ENCODE data around the gene VWF. TPM values are rescaled to one million over a fixed set of nuclear protein-coding genes. Genes with fewer than 3 reads are reported as not detected.

VWF gene
- polyA plus RNA-seq, 3 donors from 2014 or later, result 0.10 to 0.16 TPM; not detected in 1

GRCh38 chr12:6135071-6135470 lies 10.6 kb upstream of the VWF start:
- Mint-ChIP-seq H3K9me3 (no peaks in the 10 kb centered on the region), H3K4me1 (no peaks in the 10 kb centered on the region), H3K4me3 (no peak overlapping the region), H3K27ac (no peak overlapping the region), H3K36me3 (peaks cover 0 to 4% (median 0%) of the 10 kb centered on the region in 3 donors), H3K27me3 (ENCODE audit: low read depth in 3 of 3) (peaks cover 3 to 8% (median 5%) of the 10 kb centered on the region in 3 donors)
- DNase-seq, result no peak

GRCh38 chr12:6133642-6134041 lies 9.2 kb upstream of the VWF start:
- H3K4me3 Mint-ChIP-seq, result no peak overlapping the region
- no peaks in the 10 kb centered on the region for H3K9me3 Mint-ChIP-seq
- no peak for DNase-seq
- peaks cover 3 to 6% (median 5%) of the 10 kb centered on the region in 3 donors for H3K27me3 Mint-ChIP-seq (ENCODE audit: low read depth in 3 of 3)
- peaks cover 0 to 2% (median 0%) of the 10 kb centered on the region in 3 donors for H3K36me3 Mint-ChIP-seq
- no peak overlapping the region for H3K27ac Mint-ChIP-seq
- H3K4me1 Mint-ChIP-seq, result no peaks in the 10 kb centered on the region

GRCh38 chr12:6132496-6132895 lies 8.0 kb upstream of the VWF start:
- Mint-ChIP-seq H3K4me1 (no peaks in the 10 kb centered on the region), H3K9me3 (no peaks in the 10 kb centered on the region), H3K27ac (no peak overlapping the region), H3K4me3 (no peak overlapping the region), H3K27me3 (ENCODE audit: low read depth in 3 of 3) (peaks cover 3 to 6% (median 6%) of the 10 kb centered on the region in 3 donors), H3K36me3 (no peaks in the 10 kb centered on the region)
- DNase-seq, result no peak

- peaks cover 1 to 8% (median 3%) of the 10 kb centered on the region in 3 donors for H3K27me3 Mint-ChIP-seq (ENCODE audit: low read depth in 3 of 3)
- no peak overlapping the region for H3K27ac Mint-ChIP-seq
Observed at GRCh38 chr12:6125310-6125608, 789 bp upstream of the VWF start.

GRCh38 chr12:6123258-6123657 lies 1.2 kb downstream of the VWF start:
- no peak overlapping the region for H3K27ac Mint-ChIP-seq
- H3K36me3 Mint-ChIP-seq, result no peaks in the 10 kb centered on the region
- no peak overlapping the region for H3K4me3 Mint-ChIP-seq
- DNase-seq, result no peak
- peaks cover 1 to 8% (median 3%) of the 10 kb centered on the region in 3 donors for H3K27me3 Mint-ChIP-seq (ENCODE audit: low read depth in 3 of 3)
- H3K4me1 Mint-ChIP-seq, result no peaks in the 10 kb centered on the region
- no peaks in the 10 kb centered on the region for H3K9me3 Mint-ChIP-seq

More at GRCh38 chr12:6125310-6125608, 789 bp upstream of the VWF start:
- DNase-seq, result no peak
- no peaks in the 10 kb centered on the region for H3K9me3 Mint-ChIP-seq
- no peaks in the 10 kb centered on the region for H3K4me1 Mint-ChIP-seq
- H3K36me3 Mint-ChIP-seq, result no peaks in the 10 kb centered on the region
- H3K4me3 Mint-ChIP-seq, result no peak overlapping the region

- H3K36me3 Mint-ChIP-seq, result no peaks in the 10 kb centered on the region
- H3K27ac Mint-ChIP-seq, result peak overlapping the region in 1 of 6 donors; percentile 40
- H3K9me3 Mint-ChIP-seq, result no peaks in the 10 kb centered on the region
- no peak overlapping the region for H3K4me3 Mint-ChIP-seq
- DNase-seq, result no peak
- H3K4me1 Mint-ChIP-seq, result no peaks in the 10 kb centered on the region
- H3K27me3 Mint-ChIP-seq (ENCODE audit: low read depth in 3 of 3), result peaks cover 1 to 5% (median 3%) of the 10 kb centered on the region in 3 donors
Observed at GRCh38 chr12:6122201-6122600, 2.3 kb downstream of the VWF start.

GRCh38 chr12:6120796-6121473 lies 3.5 kb downstream of the VWF start:
- Mint-ChIP-seq H3K36me3 (no peaks in the 10 kb centered on the region), H3K27me3 (ENCODE audit: low read depth in 3 of 3) (peaks cover 1 to 3% (median 2%) of the 10 kb centered on the region in 3 donors), H3K9me3 (no peaks in the 10 kb centered on the region), H3K27ac (no peak overlapping the region), H3K4me1 (no peaks in the 10 kb centered on the region), H3K4me3 (no peak overlapping the region)
- DNase-seq, result no peak

GRCh38 chr12:6118891-6119568 lies 5.4 kb downstream of the VWF start:
- peak overlapping the region in 1 of 6 donors; percentile 46 for H3K27ac Mint-ChIP-seq
- DNase-seq, result no peak
- H3K4me3 Mint-ChIP-seq, result no peak overlapping the region
- peaks cover 0 to 2% (median 1%) of the 10 kb centered on the region in 3 donors for H3K27me3 Mint-ChIP-seq (ENCODE audit: low read depth in 3 of 3)
- H3K9me3 Mint-ChIP-seq, result no peaks in the 10 kb centered on the region
- H3K36me3 Mint-ChIP-seq, result no peaks in the 10 kb centered on the region
- no peaks in the 10 kb centered on the region for H3K4me1 Mint-ChIP-seq

GRCh38 chr12:6116471-6117021 lies 7.9 kb downstream of the VWF start:
- no peaks in the 10 kb centered on the region for H3K36me3 Mint-ChIP-seq
- no peak overlapping the region for H3K27ac Mint-ChIP-seq
- DNase-seq, result no peak
- H3K27me3 Mint-ChIP-seq (ENCODE audit: low read depth in 3 of 3), result peaks cover 0 to 2% (median 1%) of the 10 kb centered on the region in 3 donors
- no peaks in the 10 kb centered on the region for H3K9me3 Mint-ChIP-seq
- no peak overlapping the region for H3K4me3 Mint-ChIP-seq
- peaks cover 10 to 14% of the 10 kb centered on the region in 2 donors for H3K4me1 Mint-ChIP-seq

- H3K27ac Mint-ChIP-seq, result no peak overlapping the region
- H3K27me3 Mint-ChIP-seq (ENCODE audit: low read depth in 3 of 3), result peaks cover 0 to 2% (median 1%) of the 10 kb centered on the region in 3 donors
- no peaks in the 10 kb centered on the region for H3K36me3 Mint-ChIP-seq
- H3K4me3 Mint-ChIP-seq, result no peak overlapping the region
- H3K9me3 Mint-ChIP-seq, result no peaks in the 10 kb centered on the region
- DNase-seq, result no peak
- peaks cover 12 to 14% of the 10 kb centered on the region in 2 donors for H3K4me1 Mint-ChIP-seq
Observed at GRCh38 chr12:6115389-6115788, 9.1 kb downstream of the VWF start.

GRCh38 chr12:6114476-6114870 lies 10.0 kb downstream of the VWF start:
- Mint-ChIP-seq H3K36me3 (no peaks in the 10 kb centered on the region), H3K27me3 (ENCODE audit: low read depth in 3 of 3) (peaks cover 0 to 2% (median 0%) of the 10 kb centered on the region in 3 donors), H3K4me3 (no peak overlapping the region), H3K27ac (no peak overlapping the region), H3K4me1 (peaks cover 12 to 14% of the 10 kb centered on the region in 2 donors), H3K9me3 (no peaks in the 10 kb centered on the region)
- no peak for DNase-seq

- H3K27ac Mint-ChIP-seq, result no peak overlapping the region
- H3K4me3 Mint-ChIP-seq, result no peak overlapping the region
- H3K9me3 Mint-ChIP-seq, result no peaks in the 10 kb centered on the region
- no peak for DNase-seq
- peaks cover 0 to 2% (median 2%) of the 10 kb centered on the region in 3 donors for H3K27me3 Mint-ChIP-seq (ENCODE audit: low read depth in 3 of 3)
- no peaks in the 10 kb centered on the region for H3K36me3 Mint-ChIP-seq
- H3K4me1 Mint-ChIP-seq, result peaks cover 12 to 14% of the 10 kb centered on the region in 2 donors
Observed at GRCh38 chr12:6113691-6114475, 10.6 kb downstream of the VWF start.

- H3K36me3 Mint-ChIP-seq, result no peaks in the 10 kb centered on the region
- peaks cover 0 to 2% (median 2%) of the 10 kb centered on the region in 3 donors for H3K27me3 Mint-ChIP-seq (ENCODE audit: low read depth in 3 of 3)
- H3K9me3 Mint-ChIP-seq, result no peaks in the 10 kb centered on the region
- peak overlapping the region in 3 of 6 donors; percentile 16 to 76 (median 58) for H3K27ac Mint-ChIP-seq
- peaks cover 12 to 14% of the 10 kb centered on the region in 2 donors for H3K4me1 Mint-ChIP-seq
- H3K4me3 Mint-ChIP-seq, result peak overlapping the region; percentile 7 to 68 (median 18)
- DNase-seq, result peak; percentile 12 to 30 (median 13)
Observed at GRCh38 chr12:6112004-6112403, 12.5 kb downstream of the VWF start.

- DNase-seq, result no peak
- Mint-ChIP-seq H3K27me3 (ENCODE audit: low read depth in 3 of 3) (peaks cover 0 to 2% (median 2%) of the 10 kb centered on the region in 3 donors), H3K27ac (no peak overlapping the region), H3K9me3 (no peaks in the 10 kb centered on the region), H3K4me3 (no peak overlapping the region), H3K4me1 (peaks cover 12 to 14% of the 10 kb centered on the region in 2 donors), H3K36me3 (no peaks in the 10 kb centered on the region)
Observed at GRCh38 chr12:6110006-6110405, 14.5 kb downstream of the VWF start.

Measured in immature natural killer cell (primary cell).